H1 (cell line): ENCODE measurements around the gene IGLL5. TPM values are rescaled to one million over a fixed set of nuclear protein-coding genes. Genes with fewer than 3 reads are reported as not detected.

Experiments used
- CTCF ChIA-PET: fragments of 300-600 bp; sonication (Branson Sonifier 250); formaldehyde crosslinking; loops from one replicate; lab custom pipeline; 2021; ENCODE audit not compliant: partially characterized antibody; lab: Charles Lee
- POLR2A ChIA-PET: fragments of 300-600 bp; sonication (Branson Sonifier 250); formaldehyde crosslinking; loops from one replicate; lab custom pipeline; 2021; ENCODE audit warnings: inconsistent platforms; ENCODE audit not compliant: partially characterized antibody; lab: Charles Lee
- DNase-seq, 2 experiments: peaks; one replicate each; pipeline versions ENCODE4 v3.0.0 to v3.0.0-alpha.2; 2010 to 2022; ENCODE audit warnings: low spot score in 2 of 2, low read depth in 1 of 2, mixed read lengths in 1 of 2
- FAIRE-seq: peaks from 2 replicates; lab custom pipeline; 2011; peaks lifted over from hg19 to GRCh38; lab: Jason Lieb, UNC
- H2AFZ ChIP-seq: 2 replicates; pipeline ENCODE4 v1.8.1; 2012; ENCODE audit warnings: low read length, inconsistent platforms
- H2AK5ac ChIP-seq: 2 replicates; pipeline ENCODE4 v1.6.1; 2013; ENCODE audit warnings: low read depth, low read length
- H2BK120ac ChIP-seq: replicated peaks from 2 replicates; pipeline ENCODE3; 2013; ENCODE audit warnings: low read depth, low read length, inconsistent platforms
- H2BK12ac ChIP-seq: 2 replicates; pipeline ENCODE4 v1.6.1; 2013; ENCODE audit warnings: low read depth, low read length
- H2BK15ac ChIP-seq: 2 replicates; pipeline ENCODE4 v1.6.1; 2013; ENCODE audit warnings: low read length
- H2BK20ac ChIP-seq: 2 replicates; pipeline ENCODE4 v1.6.1; 2013; ENCODE audit warnings: low read length
- H2BK5ac ChIP-seq: 2 replicates; pipeline ENCODE4 v1.6.1; 2013; ENCODE audit warnings: low read depth, low read length
- H3K14ac ChIP-seq: 2 replicates; pipeline ENCODE4 v1.6.1; 2013; ENCODE audit warnings: inconsistent platforms; ENCODE audit not compliant: insufficient read length
- H3K18ac ChIP-seq: 2 replicates; pipeline ENCODE4 v1.6.1; 2013; ENCODE audit warnings: low read length; ENCODE audit errors: extremely low read depth
- H3K23ac ChIP-seq: 2 replicates; pipeline ENCODE4 v1.6.1; 2013; ENCODE audit warnings: inconsistent platforms; ENCODE audit not compliant: insufficient read length
- H3K23me2 ChIP-seq: 2 replicates; pipeline ENCODE4 v1.6.1; 2013; ENCODE audit warnings: low read depth, low read length
- H3K27ac ChIP-seq: 2 replicates; pipeline ENCODE4 v1.6.1; 2011; ENCODE audit warnings: low read depth, low read length, inconsistent platforms
- H3K27me3 ChIP-seq, 4 experiments: replicated peaks in 1 of 4; 1 replicate in 1 of 4; 2 replicates in 3 of 4; pipeline versions ENCODE4 v1.6.1 to v1.8.1; 2011 to 2013; ENCODE audit warnings: low read length in 3 of 4, mild to moderate bottlenecking in 3 of 4, inconsistent platforms in 2 of 4, mixed read lengths in 2 of 4, moderate library complexity in 1 of 4; ENCODE audit not compliant: control insufficient read depth in 3 of 4, insufficient read depth in 3 of 4; ENCODE audit errors: extremely low read depth in 1 of 4
- H3K36me3 ChIP-seq, 4 experiments: 2 replicates each; pipeline versions ENCODE4 v1.6.1 to v1.8.1; 2011 to 2013; ENCODE audit warnings: mild to moderate bottlenecking in 4 of 4, low read length in 3 of 4, moderate library complexity in 2 of 4, control low read depth in 1 of 4, inconsistent platforms in 1 of 4; ENCODE audit not compliant: insufficient read depth in 4 of 4, control insufficient read depth in 2 of 4
- H3K4ac ChIP-seq: replicated peaks from 2 replicates; pipeline ENCODE3; 2013; ENCODE audit warnings: low read length, low read depth, mixed read lengths, inconsistent platforms; ENCODE audit not compliant: insufficient read length
- H3K4me1 ChIP-seq, 4 experiments: replicated peaks in 1 of 4; 1 replicate in 1 of 4; 2 replicates in 3 of 4; pipeline versions ENCODE4 v1.6.1 to v1.8.1; 2011 to 2013; ENCODE audit warnings: low read length in 3 of 4, inconsistent platforms in 2 of 4, mixed read lengths in 1 of 4; ENCODE audit not compliant: insufficient read depth in 4 of 4, control insufficient read depth in 3 of 4
- H3K4me2 ChIP-seq, 2 experiments: 2 replicates each; pipeline versions ENCODE4 v1.6.1 to v1.8.1; 2011 to 2013; ENCODE audit warnings: low read depth in 2 of 2, low read length in 2 of 2, control low read depth in 1 of 2, inconsistent platforms in 1 of 2, mild to moderate bottlenecking in 1 of 2; ENCODE audit not compliant: insufficient read depth in 1 of 2
- H3K4me3 ChIP-seq, 4 experiments: fragments of 200-600, 300-600 bp in 1 of 4; sonication (generic), shearing (Covaris generic), sonication (Bioruptor Twin) in 1 of 4; 2 replicates each; pipeline versions ENCODE4 v1.5.1 to v1.8.1; 2011 to 2016; ENCODE audit warnings: low read length in 4 of 4, low read depth in 3 of 4, control low read depth in 2 of 4, inconsistent platforms in 2 of 4, mild to moderate bottlenecking in 2 of 4, mixed read lengths in 1 of 4, moderate library complexity in 1 of 4; ENCODE audit not compliant: insufficient read depth in 2 of 4; ENCODE audit errors: extremely low read depth in 1 of 4
- H3K56ac ChIP-seq: replicated peaks from 2 replicates; pipeline ENCODE3; 2013; ENCODE audit warnings: low read depth, mild to moderate bottlenecking, mixed read lengths, low read length, inconsistent platforms; ENCODE audit not compliant: insufficient read length
- H3K79me1 ChIP-seq: 2 replicates; pipeline ENCODE4 v1.6.1; 2013; ENCODE audit warnings: low read depth, low read length, control low read depth
- H3K79me2 ChIP-seq, 2 experiments: 2 replicates each; pipeline versions ENCODE4 v1.6.1 to v1.8.1; 2012 to 2013; ENCODE audit warnings: low read length in 2 of 2, mild to moderate bottlenecking in 2 of 2, inconsistent platforms in 1 of 2; ENCODE audit not compliant: insufficient read depth in 2 of 2, control insufficient read depth in 1 of 2
- H3K9ac ChIP-seq, 4 experiments: replicated peaks in 1 of 4; 1 replicate in 1 of 4; 2 replicates in 3 of 4; pipeline versions ENCODE4 v1.6.1 to v1.8.1; 2011 to 2013; ENCODE audit warnings: low read depth in 3 of 4, low read length in 3 of 4, control low read depth in 2 of 4, mild to moderate bottlenecking in 2 of 4, moderate library complexity in 2 of 4, inconsistent platforms in 1 of 4; ENCODE audit errors: extremely low read depth in 1 of 4
- H3K9me3 ChIP-seq, 2 experiments: 2 replicates each; pipeline versions ENCODE4 v1.6.1 to v1.8.1; 2012 to 2013; ENCODE audit warnings: mild to moderate bottlenecking in 2 of 2, moderate library complexity in 2 of 2, control low read depth in 1 of 2, inconsistent platforms in 1 of 2, low read depth in 1 of 2, low read length in 1 of 2, mixed read lengths in 1 of 2; ENCODE audit not compliant: insufficient read depth in 2 of 2
- H4K20me1 ChIP-seq, 2 experiments: replicated peaks in 1 of 2; 2 replicates each; pipeline versions ENCODE3 to v1.8.1; 2011 to 2013; ENCODE audit warnings: inconsistent platforms in 2 of 2, low read length in 2 of 2, mild to moderate bottlenecking in 1 of 2; ENCODE audit not compliant: insufficient read depth in 2 of 2, control insufficient read depth in 1 of 2
- H4K5ac ChIP-seq: 2 replicates; pipeline ENCODE4 v1.6.1; 2013; ENCODE audit warnings: low read length, low read depth, mixed read lengths, inconsistent platforms; ENCODE audit not compliant: insufficient read length
- H4K8ac ChIP-seq: 2 replicates; pipeline ENCODE4 v1.8.0; 2013; ENCODE audit warnings: mild to moderate bottlenecking, moderate library complexity, low read length, inconsistent platforms; ENCODE audit not compliant: insufficient read depth; ENCODE audit errors: extremely low read depth
- H4K91ac ChIP-seq: replicated peaks from 2 replicates; pipeline ENCODE3; 2013; ENCODE audit warnings: low read length, mixed read lengths, inconsistent platforms; ENCODE audit not compliant: insufficient read length
- CBX8 ChIP-seq: fragments of 300-800, 300-1000 bp; sonication (generic); IDR thresholded peaks from 2 replicates; pipeline ENCODE4 v1.7.1; 2016; ENCODE audit warnings: low read depth, low read length, borderline replicate concordance
- WGBS, 2 experiments: shearing (Covaris generic) in 1 of 2; methylation state at CpG; one replicate each; pipeline versions ENCODE4 v1.1.6 to v1.1.7; 2013 to 2015; ENCODE audit warnings: low lambda C conversion rate in 2 of 2, mixed read lengths in 2 of 2, inconsistent platforms in 1 of 2, low coverage in 1 of 2, missing lambda C conversion rate in 1 of 2; ENCODE audit not compliant: insufficient replicate concordance in 2 of 2, insufficient coverage in 1 of 2, insufficient read length in 1 of 2; ENCODE audit errors: extremely low coverage in 1 of 2, missing lambda C conversion rate in 1 of 2; 5-methylcytosine and 5-hydroxymethylcytosine counted together
- polyA plus RNA-seq, 7 experiments: library from polyadenylated mRNA; depleted of rRNA in 3 of 7; stranded (reverse) in 5 of 7; unstranded in 2 of 7; fragments of >200 nt in 5 of 7; fragments of 200-250 nt in 2 of 7; gene quantifications; 1 replicate in 5 of 7; 2 replicates in 1 of 7; 4 replicates in 1 of 7; pipeline versions ENCODE4 v1.2.1 to v1.2.3, GENCODE V29; 2011 to 2013; ENCODE audit warnings: missing spikeins in 2 of 7, mixed read lengths in 2 of 7
- total RNA-seq: library from RNA; stranded (reverse); fragmentation: NEBNext Ultra II Directional; extraction: Animal tissue kit (Norgen Biotek cat#: 25700); gene quantifications from 2 replicates; pipeline ENCODE4 v1.2.1, GENCODE V29; 2021

Gene IGLL5
- total and polyA plus RNA-seq, 2 of the 8 experiments (the other 6 are each of a cell fraction or from before 2014, with no cell fraction given): not detected

GRCh38 chr22:22930222-22930497 lies 42.5 kb downstream of the IGLL5 start:
- no peaks in the 10 kb centered on the region for H3K79me2 ChIP-seq
- DNase-seq (no peak), FAIRE-seq (no peak)
- H4K20me1 ChIP-seq: no peaks in the 10 kb centered on the region
- H2BK15ac ChIP-seq: no peak overlapping the region
- H3K4ac ChIP-seq: no peak overlapping the region
- H3K14ac ChIP-seq: no peak overlapping the region
- no peak overlapping the region for H2BK120ac ChIP-seq
- H2AFZ ChIP-seq: no peak overlapping the region
- no peak overlapping the region for H3K23ac ChIP-seq
- H3K18ac ChIP-seq: no peak overlapping the region
- peaks cover 0 to 10% (median 7%) of the 10 kb centered on the region in 4 experiments; a peak in 4 of 7 replicates for H3K27me3 ChIP-seq
- no peak overlapping the region for H2BK20ac ChIP-seq
- CTCF ChIA-PET: interaction anchor here (0.7 to 1.0 kb wide), 2 partner anchors 26 to 198 kb away, joined by 3 read pairs; no protein-coding TSS in a partner anchor
- H3K79me1 ChIP-seq: no peaks in the 10 kb centered on the region
- peaks cover 0 to 11% (median 0%) of the 10 kb centered on the region in 4 experiments; a peak in 1 of 7 replicates for H3K4me1 ChIP-seq
- no peak overlapping the region for H2BK12ac ChIP-seq
- POLR2A ChIA-PET: no interaction called here
- H3K4me3 ChIP-seq: no peak overlapping the region
- H4K5ac ChIP-seq: no peak overlapping the region
- H2AK5ac ChIP-seq: no peak overlapping the region
- TF ChIP-seq CBX8: no peak
- no peak overlapping the region for H4K91ac ChIP-seq
- H3K27ac ChIP-seq: no peak overlapping the region
- H4K8ac ChIP-seq: no peak overlapping the region
- no peaks in the 10 kb centered on the region for H3K23me2 ChIP-seq
- no peak overlapping the region for H3K56ac ChIP-seq
- no peak overlapping the region for H2BK5ac ChIP-seq
- H3K9ac ChIP-seq: no peak overlapping the region
- 86% methylated on average over 3 of the region's 3 CpGs; no CpG with 5 or more reads in 1 of the 2 experiments for WGBS, 2 experiments
- H3K9me3 ChIP-seq: peaks cover 31 to 94% of the 10 kb centered on the region in 2 experiments
- H3K4me2 ChIP-seq: no peak overlapping the region
- no peaks in the 10 kb centered on the region for H3K36me3 ChIP-seq
